HG03159 (cell line): Measurements from ENCODE around the gene AHSG.
A peak's percentile ranks its signal among the peaks of the same experiment; 100 is the strongest.
"Not testable (repeated sequence)": the region's sequence is repeated elsewhere in the genome, so short reads cannot be mapped to it uniquely, and the experiment has no call there.

Experiments
- ATAC-seq: cut with Tn5 transposase; IDR thresholded peaks from one replicate; pipeline ENCODE4 v1.9.1; 2021; ENCODE audit warnings: mild to moderate bottlenecking, moderate library complexity; ENCODE audit not compliant: unreplicated experiment

Gene AHSG

GRCh38 chr3:186614597-186615483 lies 2.0 kb downstream of the AHSG start:
- peak; percentile 64 for ATAC-seq

- ATAC-seq, result no peak
Observed at GRCh38 chr3:186616299-186616617, 3.4 kb downstream of the AHSG start.

DNA sequence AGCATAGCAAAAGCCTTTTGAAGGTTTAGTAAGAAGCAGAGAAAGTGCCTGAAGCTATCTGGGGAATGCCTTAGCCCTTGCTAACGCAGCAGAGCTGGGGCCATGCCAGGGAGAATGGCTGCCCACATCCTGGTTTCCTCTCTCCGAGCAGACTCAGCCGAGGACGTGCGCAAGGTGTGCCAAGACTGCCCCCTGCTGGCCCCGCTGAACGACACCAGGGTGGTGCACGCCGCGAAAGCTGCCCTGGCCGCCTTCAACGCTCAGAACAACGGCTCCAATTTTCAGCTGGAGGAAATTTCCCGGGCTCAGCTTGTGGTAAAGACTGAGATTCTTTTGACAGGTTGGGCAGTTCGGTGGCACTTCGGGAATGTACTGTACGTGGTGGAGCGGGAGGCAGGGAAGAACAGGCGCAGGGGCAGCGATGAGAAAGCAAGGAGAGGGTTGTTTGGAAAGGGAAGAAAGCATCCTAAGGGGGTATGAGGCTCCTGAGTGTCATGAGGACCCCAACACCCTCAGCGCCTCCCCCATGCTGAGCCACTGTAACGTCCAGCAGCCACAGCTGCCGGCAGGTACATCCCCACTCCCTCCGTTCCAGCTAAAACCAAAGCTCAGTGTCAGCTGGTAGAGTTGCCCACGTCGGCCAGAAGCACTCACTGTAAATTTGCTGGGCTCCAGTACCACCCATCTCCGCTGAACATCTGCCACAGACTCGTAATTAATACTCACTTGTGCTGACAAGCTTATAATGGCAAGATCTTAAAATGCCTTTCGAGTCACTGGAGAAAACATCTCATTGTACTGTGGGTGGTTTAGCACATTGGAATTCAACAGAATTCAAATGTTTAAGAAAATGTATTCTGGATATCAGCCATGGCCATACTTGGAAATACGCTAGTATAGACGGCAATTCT lies 4.4 kb downstream of the AHSG start:
- ATAC-seq, result peak; percentile 89

DNA sequence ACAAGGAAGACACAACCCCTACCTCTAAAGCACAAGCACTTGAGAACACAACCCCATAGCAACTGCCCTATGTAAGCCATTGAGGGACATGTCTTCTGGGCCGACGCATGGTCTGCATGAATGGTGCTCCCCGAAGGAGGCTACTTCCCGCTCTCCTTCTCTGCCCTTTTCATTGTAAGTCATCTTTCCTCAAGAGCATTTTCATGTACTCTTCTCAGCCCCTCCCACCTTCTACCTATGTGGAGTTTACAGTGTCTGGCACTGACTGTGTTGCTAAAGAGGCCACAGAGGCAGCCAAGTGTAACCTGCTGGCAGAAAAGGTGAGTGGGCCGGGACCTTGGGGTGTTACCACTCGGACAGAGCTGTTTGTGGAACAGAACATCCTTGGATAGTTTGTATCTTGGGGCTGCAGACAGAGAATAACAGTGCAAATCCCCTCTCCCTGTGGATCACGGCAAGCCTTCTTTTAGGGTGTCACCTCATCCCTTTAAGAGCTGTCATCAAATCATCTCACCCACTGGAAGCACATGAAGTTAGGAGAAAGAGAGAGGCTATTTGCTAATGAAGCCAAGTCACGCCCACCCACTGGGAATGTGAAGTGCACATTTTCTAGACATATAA lies 5.6 kb downstream of the AHSG start:
- ATAC-seq, result no peak

DNA sequence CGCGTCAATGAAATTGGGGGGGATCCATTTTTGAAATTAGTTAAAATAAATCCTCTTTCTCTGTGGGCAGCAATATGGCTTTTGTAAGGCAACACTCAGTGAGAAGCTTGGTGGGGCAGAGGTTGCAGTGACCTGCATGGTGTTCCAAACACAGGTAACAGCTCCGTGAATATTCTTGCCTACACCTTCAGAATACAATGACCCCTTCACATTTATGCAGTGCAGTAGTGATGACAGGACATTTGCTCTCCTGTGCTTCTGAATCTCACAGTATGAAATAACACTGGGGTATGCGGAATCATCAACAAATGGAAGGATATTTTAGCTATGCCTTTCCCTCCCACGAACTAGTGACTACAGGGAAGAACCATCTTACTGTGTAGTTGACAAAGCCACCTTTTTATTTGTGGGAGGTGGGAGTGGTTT lies 6.9 kb downstream of the AHSG start:
- no peak for ATAC-seq

GRCh38 chr3:186620213-186621092 lies 7.6 kb downstream of the AHSG start:
- ATAC-seq, result no peak

DNA sequence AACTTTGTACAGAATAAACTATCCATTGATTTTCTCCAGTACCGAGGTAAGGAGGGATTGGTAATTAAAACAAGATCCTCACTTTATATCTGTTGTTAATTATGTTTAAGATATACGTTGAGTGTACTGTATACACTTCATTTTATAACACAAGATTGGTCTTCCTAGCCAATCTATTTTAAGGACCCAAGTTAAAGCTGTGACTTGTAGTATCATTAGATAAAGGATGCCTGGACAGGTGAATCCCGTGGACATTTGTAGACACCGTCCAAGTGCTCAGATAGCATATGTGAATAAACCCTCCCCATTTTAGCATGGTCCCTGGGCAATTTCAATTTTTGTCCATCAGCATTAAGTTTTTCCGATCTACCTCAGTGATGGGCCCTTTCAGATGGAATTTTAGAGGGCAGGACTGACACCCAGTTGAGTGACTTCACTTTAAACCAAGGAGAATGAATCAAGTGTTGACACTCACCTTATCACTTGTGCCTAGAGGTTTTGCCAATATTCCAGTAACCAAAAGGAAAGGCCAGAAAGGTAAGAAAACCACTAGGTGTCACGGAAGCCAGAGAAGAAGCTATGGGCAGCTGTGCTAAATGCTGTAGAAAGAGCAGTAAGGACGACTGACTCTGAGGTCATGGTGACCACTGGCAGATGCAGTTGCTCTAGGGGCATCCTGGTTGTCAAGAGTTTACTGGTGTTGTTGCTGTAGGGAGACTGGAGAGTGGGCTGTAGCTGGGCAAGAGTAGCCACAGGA lies 9.2 kb downstream of the AHSG start:
- ATAC-seq, result no peak

GRCh38 chr3:186622651-186623310 lies 9.9 kb downstream of the AHSG start:
- no peak for ATAC-seq

DNA sequence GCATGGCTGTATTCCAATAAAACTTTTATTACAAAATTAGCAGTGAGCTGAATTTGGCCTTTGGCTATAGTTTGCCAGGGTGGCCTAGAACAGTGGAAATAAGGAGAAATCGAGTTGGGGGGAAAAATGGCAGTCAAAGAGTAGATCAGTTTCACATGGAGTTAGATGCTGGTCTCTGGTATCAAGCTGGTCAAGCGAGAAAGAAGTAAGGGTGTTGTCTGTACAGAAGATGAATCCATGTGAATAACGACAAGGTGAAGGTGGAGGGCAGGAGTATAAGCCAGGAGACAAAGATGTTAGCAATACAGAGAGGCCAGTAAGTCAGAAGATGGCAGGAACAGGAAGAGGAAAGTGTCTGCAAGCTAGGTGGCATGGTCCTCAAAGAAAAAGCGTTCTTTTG lies 11.7 kb downstream of the AHSG start:
- ATAC-seq, result no peak

DNA sequence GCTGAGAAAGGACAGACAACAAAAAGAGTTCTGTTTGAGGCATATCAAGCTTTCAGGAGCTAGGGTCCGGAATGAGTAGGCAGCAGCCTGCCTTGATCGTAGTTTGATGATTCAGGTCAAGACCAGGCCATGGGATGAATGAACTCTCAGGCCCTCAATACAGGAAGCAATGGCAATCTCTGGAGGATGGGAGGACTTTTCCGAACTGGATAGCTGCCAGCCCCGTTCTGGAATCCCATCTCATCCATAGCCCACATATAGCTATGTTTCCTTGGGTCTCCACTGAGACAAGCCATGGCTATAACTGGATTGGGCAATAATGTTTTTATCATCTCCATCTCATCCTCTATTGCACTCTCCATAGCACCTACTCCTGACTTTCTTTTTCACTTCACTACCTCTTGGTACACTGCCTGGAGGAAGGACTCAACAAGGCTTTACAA lies 12.8 kb downstream of the AHSG start:
- no peak for ATAC-seq

GRCh38 chr3:186626254-186626847 lies 13.5 kb downstream of the AHSG start:
- no peak for ATAC-seq

GRCh38 chr3:186627852-186628414 lies 15.1 kb downstream of the AHSG start:
- ATAC-seq, result no peak

- ATAC-seq, result no peak
Observed at GRCh38 chr3:186628756-186629155, 15.9 kb downstream of the AHSG start.

DNA sequence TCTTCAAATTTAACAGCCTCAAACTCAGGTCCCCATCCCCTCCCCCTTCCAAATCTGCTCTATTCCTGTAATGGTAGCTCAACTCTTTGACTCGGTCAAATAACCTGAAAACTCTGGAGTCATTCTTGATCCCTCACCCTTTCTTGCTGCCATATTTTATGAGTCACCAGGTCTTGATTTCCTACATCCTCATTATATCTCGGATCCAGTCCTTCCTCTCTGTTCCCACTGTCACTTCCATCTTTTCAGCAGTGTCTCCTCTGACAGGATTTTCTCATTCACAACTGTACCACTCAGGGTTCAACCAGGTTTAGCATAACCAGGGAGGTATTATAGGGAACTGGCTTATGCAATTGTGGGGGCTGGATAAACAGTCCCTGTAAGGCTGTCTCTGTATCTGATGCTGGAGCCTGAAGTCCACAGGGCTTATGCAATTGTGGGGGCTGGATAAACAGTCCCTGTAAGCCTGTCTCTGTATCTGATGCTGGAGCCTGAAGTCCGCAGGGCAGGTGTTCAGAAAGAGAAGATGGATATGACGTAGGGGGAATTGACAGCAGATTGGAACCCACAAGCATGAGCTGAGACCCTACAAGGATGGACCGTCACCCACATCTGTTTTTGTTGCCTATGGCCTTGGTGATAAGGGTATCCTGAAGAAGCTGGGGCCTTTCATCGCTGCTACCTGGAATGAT lies 18.2 kb downstream of the AHSG start:
- no peak for ATAC-seq

DNA sequence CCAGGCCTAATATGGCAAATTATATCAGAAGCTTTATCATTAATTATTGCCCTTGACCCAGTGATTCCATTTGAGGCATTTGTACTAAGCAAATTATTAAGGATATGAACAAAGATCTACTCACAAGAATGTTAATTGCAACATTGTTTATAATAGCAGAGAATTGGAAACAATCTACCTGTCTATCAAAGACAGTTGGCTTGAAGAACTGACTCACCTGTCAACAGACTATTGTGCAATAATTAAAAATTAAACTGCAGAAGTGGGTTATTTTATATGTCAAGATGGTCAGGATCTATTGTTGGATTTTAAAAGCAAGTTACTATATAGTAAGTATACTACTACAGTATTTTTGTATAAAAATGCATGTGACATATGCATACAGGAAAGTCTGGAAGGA lies 20.6 kb downstream of the AHSG start:
- ATAC-seq, result no peak

DNA sequence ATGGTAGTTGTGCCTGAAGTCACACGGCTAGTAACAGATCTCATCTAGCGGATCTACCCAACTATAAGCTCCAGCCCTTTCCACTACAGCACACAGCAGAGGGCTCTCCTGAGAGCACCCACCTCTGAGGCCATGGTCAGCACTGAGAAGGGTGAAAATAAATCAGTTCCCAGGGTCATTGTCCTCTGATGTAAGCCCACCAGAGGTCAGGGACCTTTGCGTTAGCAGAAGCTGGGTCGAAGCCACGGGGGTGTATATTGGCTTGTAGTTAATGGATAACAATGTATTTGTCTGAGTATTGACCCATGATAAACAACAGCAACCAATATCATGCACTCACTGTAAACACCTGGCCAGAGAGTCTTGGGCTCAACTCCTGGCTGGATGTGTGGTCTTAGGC lies 21.3 kb downstream of the AHSG start:
- ATAC-seq, result not testable (repeated sequence)

DNA sequence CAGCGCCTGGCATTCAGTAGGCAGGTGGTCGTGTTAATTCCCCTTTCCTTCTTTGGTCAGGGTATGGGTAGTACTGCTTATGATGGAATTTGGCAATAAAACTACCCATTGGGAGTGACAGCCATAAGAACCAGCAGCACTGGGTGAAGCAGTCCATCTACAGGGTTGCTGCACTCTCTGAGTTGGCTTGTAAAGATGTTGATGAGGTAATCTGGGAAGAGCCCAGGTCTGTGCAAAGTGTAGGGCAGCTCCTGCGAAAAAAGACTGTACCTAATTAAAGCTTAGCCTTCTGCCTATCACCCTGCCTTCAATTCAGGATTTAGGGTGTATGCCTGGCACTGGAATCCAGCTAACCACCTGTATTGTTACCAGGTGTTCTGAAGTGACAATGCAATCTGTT lies 22.7 kb downstream of the AHSG start:
- ATAC-seq, result no peak

GRCh38 chr3:186636536-186636935 lies 23.7 kb downstream of the AHSG start:
- ATAC-seq, result no peak
